ENCODE data around the gene CKS1B. TPM values are rescaled to one million over a fixed set of nuclear protein-coding genes. Genes with fewer than 3 reads are reported as not detected.

CKS1B gene
- total RNA-seq, 5 donors from 2014 or later (not counting 1 experiment from before 2014, with no cell fraction given): 7.9 to 11.8 (median 10.3) TPM

- Histone ChIP-seq H3K27me3 (replicated peaks in 1 of 2; ENCODE audit: control insufficient read depth in 2 of 2, extremely low read depth in 1 of 2, insufficient read depth in 2 of 2, low read length in 1 of 2) (no peaks in the 10 kb centered on the region), H3K4me1 (ENCODE audit: control insufficient read depth in 1 of 2, extremely low read depth in 1 of 2, insufficient read depth in 2 of 2, low read length in 2 of 2) (peaks cover 19 to 49% of the 10 kb centered on the region in 2 experiments), H3K4me3 (ENCODE audit: control insufficient read depth in 1 of 2, extremely low read depth in 1 of 2, low read length in 1 of 2) (peak overlapping the region; percentile 75 to 96), H3K36me3 (ENCODE audit: control insufficient read depth in 2 of 2, extremely low read depth in 1 of 2, insufficient read depth in 1 of 2, low read length in 1 of 2) (peaks cover 1 to 4% of the 10 kb centered on the region in 2 donors), H3K9me3 (no peaks in the 10 kb centered on the region), H3K27ac (ENCODE audit: low read length) (peak overlapping the region; percentile 97)
- H3K4me3 Mint-ChIP-seq: peak overlapping the region; percentile 96 to 98 (median 97)
- peaks cover 3% of the 10 kb centered on the region for H3K36me3 Mint-ChIP-seq
- CTCF ChIA-PET: interaction anchor here (1.0 to 1.7 kb wide), 9 partner anchors 17 to 376 kb away, joined by 3 to 14 read pairs (median 4); partner anchors contain the start of genes PBXIP1 (in 1 of the 2) and PYGO2 (in 1 of the 2)
- ATAC-seq (replicated peaks in 1 of 4): no peak
- no peaks in the 10 kb centered on the region for H3K9me3 Mint-ChIP-seq
- 15% methylated on average over 17 of the region's 27 CpGs for WGBS (ENCODE audit: insufficient coverage)
- DNase-seq: no peak
- H3K4me1 Mint-ChIP-seq: peaks cover 45 to 54% (median 51%) of the 10 kb centered on the region in 3 donors
- POLR2A ChIA-PET: interaction anchor here (0.5 to 1.4 kb wide), 5 partner anchors 18 to 550 kb away, joined by 4 to 23 read pairs (median 6); partner anchors contain the start of gene PBXIP1 (in 2 of the 2)
- H3K27ac Mint-ChIP-seq: peak overlapping the region; percentile 97 to 99
- no peaks in the 10 kb centered on the region for H3K27me3 Mint-ChIP-seq
Measured at GRCh38 chr1:154935749-154936554, 38.5 kb upstream of the CKS1B start.

GRCh38 chr1:154936555-154937084 is 37.9 kb upstream of the CKS1B start, which contains the start of gene PMVK:
TSS of gene PMVK (minus strand) at chr1:154936719. CDS start at chr1:154936685, 34 bp downstream.
- H3K27me3 ChIP-seq (replicated peaks in 1 of 2; ENCODE audit: control insufficient read depth in 2 of 2, extremely low read depth in 1 of 2, insufficient read depth in 2 of 2, low read length in 1 of 2): no peaks in the 10 kb centered on the region
- no peaks in the 10 kb centered on the region for H3K9me3 ChIP-seq
- peaks cover 19 to 56% of the 10 kb centered on the region in 2 experiments for H3K4me1 ChIP-seq (ENCODE audit: control insufficient read depth in 1 of 2, extremely low read depth in 1 of 2, insufficient read depth in 2 of 2, low read length in 2 of 2)
- no peaks in the 10 kb centered on the region for H3K27me3 Mint-ChIP-seq
- no peaks in the 10 kb centered on the region for H3K36me3 Mint-ChIP-seq
- 0% methylated on average over 32 of the region's 45 CpGs for whole genome bisulfite sequencing (ENCODE audit: insufficient coverage)
- peak; percentile 79 to 94 (median 90) for ATAC-seq (replicated peaks in 1 of 4)
- peak within 1 kb of the TSS; percentile 97 to 99 for H3K27ac Mint-ChIP-seq
- ChIA-PET CTCF (interaction anchor here (0.5 to 1.7 kb wide), 12 partner anchors 16 to 599 kb away, joined by 3 to 14 read pairs (median 3); partner anchors contain the start of genes PBXIP1 (in 1 of the 2) and PYGO2 (in 1 of the 2)), POLR2A (interaction anchor here (0.5 to 1.4 kb wide), 6 partner anchors 17 to 551 kb away, joined by 3 to 23 read pairs (median 5); partner anchors contain the start of genes PBXIP1 (in 2 of the 2) and FLAD1 (in 1 of the 2))
- peaks cover 51 to 61% (median 57%) of the 10 kb centered on the region in 3 donors for H3K4me1 Mint-ChIP-seq
- peak; percentile 90 to 98 (median 95) for DNase-seq
- H3K9me3 Mint-ChIP-seq: no peaks in the 10 kb centered on the region
- H3K36me3 ChIP-seq (ENCODE audit: control insufficient read depth in 2 of 2, extremely low read depth in 1 of 2, insufficient read depth in 1 of 2, low read length in 1 of 2): no peaks in the 10 kb centered on the region
- H3K4me3 Mint-ChIP-seq: peak within 1 kb of the TSS; percentile 96 to 98 (median 97)
- peak within 1 kb of the TSS; percentile 75 to 96 for H3K4me3 ChIP-seq (ENCODE audit: control insufficient read depth in 1 of 2, extremely low read depth in 1 of 2, low read length in 1 of 2)
- peak within 1 kb of the TSS; percentile 97 for H3K27ac ChIP-seq (ENCODE audit: low read length)

GRCh38 chr1:154937085-154937987 is 37.1 kb upstream of the CKS1B start:
- H3K27me3 ChIP-seq (replicated peaks in 1 of 2; ENCODE audit: control insufficient read depth in 2 of 2, extremely low read depth in 1 of 2, insufficient read depth in 2 of 2, low read length in 1 of 2): no peaks in the 10 kb centered on the region
- POLR2A ChIA-PET: interaction anchor here (0.6 to 1.4 kb wide), 6 partner anchors 18 to 333 kb away, joined by 3 to 23 read pairs (median 5); partner anchors contain the start of genes PBXIP1 (in 2 of the 2) and FLAD1 (in 1 of the 2)
- no peaks in the 10 kb centered on the region for H3K27me3 Mint-ChIP-seq
- WGBS (ENCODE audit: insufficient coverage): 0% methylated on average over 28 of the region's 36 CpGs
- no peaks in the 10 kb centered on the region for H3K36me3 Mint-ChIP-seq
- H3K4me3 Mint-ChIP-seq: peak overlapping the region; percentile 96 to 98 (median 97)
- H3K27ac ChIP-seq (ENCODE audit: low read length): peak overlapping the region; percentile 97
- no peaks in the 10 kb centered on the region for H3K36me3 ChIP-seq (ENCODE audit: control insufficient read depth in 2 of 2, extremely low read depth in 1 of 2, insufficient read depth in 1 of 2, low read length in 1 of 2)
- peak; percentile 75 to 80 (median 78) for ATAC-seq (replicated peaks in 1 of 4)
- H3K4me3 ChIP-seq (ENCODE audit: control insufficient read depth in 1 of 2, extremely low read depth in 1 of 2, low read length in 1 of 2): peak overlapping the region; percentile 75 to 96
- H3K27ac Mint-ChIP-seq: peak overlapping the region; percentile 97 to 99
- no peaks in the 10 kb centered on the region for H3K9me3 Mint-ChIP-seq
- DNase-seq: peak in 33 of 35 experiments; percentile 83 to 98 (median 91)
- H3K9me3 ChIP-seq: no peaks in the 10 kb centered on the region
- H3K4me1 Mint-ChIP-seq: peaks cover 57 to 68% (median 64%) of the 10 kb centered on the region in 3 donors
- CTCF ChIA-PET: interaction anchor here (0.5 to 1.7 kb wide), 15 partner anchors 15 to 600 kb away, joined by 3 to 14 read pairs (median 3); partner anchors contain the start of genes FLAD1 (in 1 of the 2), PBXIP1 (in 1 of the 2) and PYGO2 (in 1 of the 2)
- peaks cover 22 to 63% of the 10 kb centered on the region in 2 experiments for H3K4me1 ChIP-seq (ENCODE audit: control insufficient read depth in 1 of 2, extremely low read depth in 1 of 2, insufficient read depth in 2 of 2, low read length in 2 of 2)

DNA sequence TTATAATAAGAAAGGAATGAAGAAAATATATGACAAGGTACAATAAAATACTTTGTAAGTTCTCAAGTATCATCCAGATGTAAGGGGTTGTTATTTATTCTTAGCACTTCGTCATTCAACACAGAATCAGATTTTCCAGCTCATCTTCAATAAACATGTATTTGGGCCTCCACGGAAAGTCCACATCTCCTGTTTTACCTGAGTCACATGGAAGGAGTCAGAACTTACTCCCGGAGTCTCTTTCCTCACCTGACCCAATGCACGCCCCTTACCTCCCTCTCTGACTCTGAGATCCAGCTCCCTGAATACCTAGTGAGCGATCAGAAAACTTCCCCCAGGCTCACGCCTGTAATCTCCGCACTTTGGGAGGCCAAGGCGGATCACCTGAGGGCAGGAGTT is 36.5 kb upstream of the CKS1B start:
- Mint-ChIP-seq H3K4me1 (peaks cover 64 to 74% (median 70%) of the 10 kb centered on the region in 3 donors), H3K27ac (peak overlapping the region; percentile 97 to 99), H3K36me3 (no peaks in the 10 kb centered on the region), H3K4me3 (peak overlapping the region; percentile 96 to 98 (median 97)), H3K9me3 (no peaks in the 10 kb centered on the region), H3K27me3 (no peaks in the 10 kb centered on the region)
- 69% methylated on average over 5 of the region's 8 CpGs for WGBS (ENCODE audit: insufficient coverage)
- ATAC-seq (replicated peaks in 1 of 4) (no peak), DNase-seq (no peak)
- H3K4me1 ChIP-seq (ENCODE audit: control insufficient read depth in 1 of 2, extremely low read depth in 1 of 2, insufficient read depth in 2 of 2, low read length in 2 of 2): peaks cover 28 to 69% of the 10 kb centered on the region in 2 experiments
- H3K27me3 ChIP-seq (replicated peaks in 1 of 2; ENCODE audit: control insufficient read depth in 2 of 2, extremely low read depth in 1 of 2, insufficient read depth in 2 of 2, low read length in 1 of 2): no peaks in the 10 kb centered on the region
- peak overlapping the region; percentile 75 to 96 for H3K4me3 ChIP-seq (ENCODE audit: control insufficient read depth in 1 of 2, extremely low read depth in 1 of 2, low read length in 1 of 2)
- POLR2A ChIA-PET: interaction anchor here (0.8 to 1.2 kb wide), 3 partner anchors 18 to 333 kb away, joined by 3 to 7 read pairs (median 6); partner anchors contain the start of gene PBXIP1 (in 1 of the 2)
- no peaks in the 10 kb centered on the region for H3K9me3 ChIP-seq
- H3K27ac ChIP-seq (ENCODE audit: low read length): peak overlapping the region; percentile 97
- CTCF ChIA-PET: interaction anchor here (0.6 to 1.2 kb wide), 5 partner anchors 14 to 332 kb away, joined by 3 to 5 read pairs (median 3); partner anchors contain the start of gene FLAD1 (in 1 of the 2)
- H3K36me3 ChIP-seq (ENCODE audit: control insufficient read depth in 2 of 2, extremely low read depth in 1 of 2, insufficient read depth in 1 of 2, low read length in 1 of 2): no peaks in the 10 kb centered on the region

DNA sequence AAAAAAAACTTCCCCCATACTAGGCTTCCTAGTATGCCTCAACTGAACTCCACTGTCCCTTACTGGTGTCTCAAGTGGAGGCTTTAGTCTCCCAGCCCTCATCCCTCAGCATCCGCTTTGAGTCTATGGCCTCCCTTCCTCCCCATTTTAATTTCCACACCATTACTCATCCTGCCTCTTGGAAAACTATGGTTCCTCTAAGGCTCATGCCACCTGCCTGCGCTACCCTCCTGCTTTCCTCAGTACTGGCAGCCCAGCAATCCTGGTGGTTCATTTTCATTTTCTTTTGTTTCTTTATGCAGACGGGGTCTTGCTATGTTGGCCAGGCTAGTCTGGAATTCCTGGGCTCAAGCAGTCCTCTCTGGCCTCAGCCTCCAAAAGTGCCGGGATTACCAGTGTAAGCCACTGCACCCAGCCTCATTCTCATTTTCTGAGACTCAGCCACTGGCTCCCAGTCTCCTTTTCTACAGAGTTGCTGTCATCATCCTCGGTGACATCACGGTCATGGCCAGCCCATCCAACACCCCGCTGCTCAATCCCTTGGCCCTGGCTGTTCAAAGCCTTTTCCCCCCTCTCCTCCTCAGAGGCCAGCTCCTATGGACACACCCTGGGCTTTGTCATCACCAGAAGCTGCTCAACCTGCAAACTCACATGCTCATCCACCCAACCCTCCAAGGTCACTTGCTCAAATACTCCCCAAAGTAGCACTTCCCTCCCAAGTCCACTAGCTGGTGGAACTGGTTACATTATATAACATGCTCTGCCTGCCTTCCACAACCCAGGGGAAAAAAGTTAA is 35.7 kb upstream of the CKS1B start:
- H3K36me3 ChIP-seq (ENCODE audit: control insufficient read depth in 2 of 2, extremely low read depth in 1 of 2, insufficient read depth in 1 of 2, low read length in 1 of 2): no peaks in the 10 kb centered on the region
- H3K27me3 ChIP-seq (replicated peaks in 1 of 2; ENCODE audit: control insufficient read depth in 2 of 2, extremely low read depth in 1 of 2, insufficient read depth in 2 of 2, low read length in 1 of 2): no peaks in the 10 kb centered on the region
- WGBS (ENCODE audit: insufficient coverage): 100% methylated on average over 7 of the region's 7 CpGs
- Mint-ChIP-seq H3K4me1 (peaks cover 72 to 81% (median 79%) of the 10 kb centered on the region in 3 donors), H3K4me3 (peak overlapping the region; percentile 36 to 97 (median 55)), H3K27me3 (no peaks in the 10 kb centered on the region), H3K36me3 (no peaks in the 10 kb centered on the region), H3K27ac (peak overlapping the region; percentile 90 to 97), H3K9me3 (no peaks in the 10 kb centered on the region)
- H3K4me3 ChIP-seq (ENCODE audit: control insufficient read depth in 1 of 2, extremely low read depth in 1 of 2, low read length in 1 of 2): no peak overlapping the region
- ATAC-seq (replicated peaks in 1 of 4) (no peak), DNase-seq (no peak)
- H3K27ac ChIP-seq (ENCODE audit: low read length): peak overlapping the region; percentile 97
- CTCF ChIA-PET: interaction anchor here in 1 of 2 donors (1.1 kb wide), 1 partner anchor 81 kb away, joined by 5 read pairs; no protein-coding TSS in a partner anchor
- H3K4me1 ChIP-seq (ENCODE audit: control insufficient read depth in 1 of 2, extremely low read depth in 1 of 2, insufficient read depth in 2 of 2, low read length in 2 of 2): peaks cover 28 to 77% of the 10 kb centered on the region in 2 experiments
- POLR2A ChIA-PET: interaction anchor here (0.6 to 1.2 kb wide), 3 partner anchors 17 to 32 kb away, joined by 3 to 6 read pairs (median 3); partner anchors contain the start of genes PBXIP1 (in 1 of the 2) and SHC1 (in 1 of the 2)
- no peaks in the 10 kb centered on the region for H3K9me3 ChIP-seq
